Measurements from ENCODE around the gene CYLD. TPM values are rescaled to one million over a fixed set of nuclear protein-coding genes. Genes with fewer than 3 reads are reported as not detected.

CYLD gene
- total and polyA plus RNA-seq, 2 experiments from 2014 or later = 13.6 to 16.1 TPM

DNA sequence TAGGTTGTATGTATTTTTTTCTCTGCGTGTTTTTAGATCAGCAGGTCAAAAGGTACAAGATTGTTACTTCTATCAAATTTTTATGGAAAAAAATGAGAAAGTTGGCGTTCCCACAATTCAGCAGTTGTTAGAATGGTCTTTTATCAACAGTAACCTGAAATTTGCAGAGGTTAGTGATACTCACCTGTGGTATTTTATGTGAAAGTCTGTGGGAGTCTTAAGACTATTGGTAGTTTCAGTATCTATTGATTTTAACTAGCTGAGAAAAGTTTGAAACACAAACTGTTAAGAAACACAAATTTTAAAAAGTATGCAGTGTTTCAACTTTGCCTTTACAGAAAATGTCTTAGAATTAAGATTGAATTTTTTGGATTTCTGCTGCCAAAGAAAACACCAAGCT is 49.6 kb downstream of the CYLD start:
- H3K36me3 ChIP-seq = peaks cover 9% of the 10 kb centered on the region
- H3K27ac ChIP-seq = no peak overlapping the region
- H3K4me1 ChIP-seq (ENCODE audit: low read depth) = no peaks in the 10 kb centered on the region
- H3K27me3 ChIP-seq = no peaks in the 10 kb centered on the region
- TF ChIP-seq, protein P1, sequence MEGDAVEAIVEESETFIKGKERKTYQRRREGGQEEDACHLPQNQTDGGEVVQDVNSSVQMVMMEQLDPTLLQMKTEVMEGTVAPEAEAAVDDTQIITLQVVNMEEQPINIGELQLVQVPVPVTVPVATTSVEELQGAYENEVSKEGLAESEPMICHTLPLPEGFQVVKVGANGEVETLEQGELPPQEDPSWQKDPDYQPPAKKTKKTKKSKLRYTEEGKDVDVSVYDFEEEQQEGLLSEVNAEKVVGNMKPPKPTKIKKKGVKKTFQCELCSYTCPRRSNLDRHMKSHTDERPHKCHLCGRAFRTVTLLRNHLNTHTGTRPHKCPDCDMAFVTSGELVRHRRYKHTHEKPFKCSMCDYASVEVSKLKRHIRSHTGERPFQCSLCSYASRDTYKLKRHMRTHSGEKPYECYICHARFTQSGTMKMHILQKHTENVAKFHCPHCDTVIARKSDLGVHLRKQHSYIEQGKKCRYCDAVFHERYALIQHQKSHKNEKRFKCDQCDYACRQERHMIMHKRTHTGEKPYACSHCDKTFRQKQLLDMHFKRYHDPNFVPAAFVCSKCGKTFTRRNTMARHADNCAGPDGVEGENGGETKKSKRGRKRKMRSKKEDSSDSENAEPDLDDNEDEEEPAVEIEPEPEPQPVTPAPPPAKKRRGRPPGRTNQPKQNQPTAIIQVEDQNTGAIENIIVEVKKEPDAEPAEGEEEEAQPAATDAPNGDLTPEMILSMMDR (IDR thresholded peaks at IDR 0.05; ENCODE audit: low read depth, low read length) = no peak
- no peak overlapping the region for H3K4me3 ChIP-seq
- DNase-seq (ENCODE audit: low read depth in 1 of 2, low spot score in 1 of 2) = no peak
- peaks cover 3% of the 10 kb centered on the region for H3K9me3 ChIP-seq (ENCODE audit: low read depth)

DNA sequence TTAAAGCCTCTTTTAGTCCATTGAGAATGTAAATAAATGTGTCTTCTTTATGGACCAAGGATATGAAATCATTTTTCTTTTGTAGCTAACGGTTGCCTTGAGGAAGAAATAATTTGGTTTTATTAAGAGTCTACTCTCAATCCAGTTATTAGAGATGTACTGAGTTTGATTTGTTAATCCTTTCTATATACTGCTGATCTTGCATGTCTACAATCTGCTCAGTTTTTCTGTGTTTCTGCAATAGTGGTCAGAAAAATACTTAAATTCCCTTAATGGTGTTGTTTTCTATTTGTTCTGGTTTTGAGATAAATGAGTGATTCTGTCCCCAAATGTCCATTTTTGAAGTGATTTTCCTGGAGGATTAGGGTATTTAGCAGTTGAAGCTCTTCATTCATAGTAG is 54.9 kb downstream of the CYLD start:
- Histone ChIP-seq H3K27ac (no peak overlapping the region), H3K4me1 (ENCODE audit: low read depth) (no peaks in the 10 kb centered on the region), H3K27me3 (no peaks in the 10 kb centered on the region), H3K4me3 (no peak overlapping the region), H3K9me3 (ENCODE audit: low read depth) (no peaks in the 10 kb centered on the region), H3K36me3 (peaks cover 5% of the 10 kb centered on the region)
- no peak for DNase-seq (ENCODE audit: low read depth in 1 of 2, low spot score in 1 of 2)
- TF ChIP-seq, protein P1 (IDR thresholded peaks at IDR 0.05; ENCODE audit: low read depth, low read length) = no peak

DNA sequence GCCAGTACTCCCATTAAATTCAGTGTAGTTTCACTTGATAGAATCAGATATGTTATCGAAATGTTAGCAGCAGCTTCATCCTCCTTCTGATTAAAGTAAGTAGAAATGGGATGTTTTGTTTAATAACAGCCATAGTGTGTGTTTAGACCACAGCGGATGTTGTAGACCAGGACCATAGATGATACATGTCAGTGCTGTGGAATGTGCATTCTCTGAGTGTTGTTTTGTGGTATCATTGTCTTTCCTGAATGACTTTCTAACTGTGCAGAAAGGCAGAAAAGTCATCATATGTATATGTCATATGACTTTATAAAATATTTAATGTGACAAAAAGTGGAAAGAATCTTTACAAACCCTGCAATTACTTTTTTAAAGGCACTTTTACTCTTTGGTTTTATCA is 55.6 kb downstream of the CYLD start:
- Histone ChIP-seq H3K36me3 (peaks cover 4% of the 10 kb centered on the region), H3K27ac (no peak overlapping the region), H3K4me3 (no peak overlapping the region), H3K4me1 (ENCODE audit: low read depth) (no peaks in the 10 kb centered on the region), H3K9me3 (ENCODE audit: low read depth) (no peaks in the 10 kb centered on the region), H3K27me3 (no peaks in the 10 kb centered on the region)
- DNase-seq (ENCODE audit: low read depth in 1 of 2, low spot score in 1 of 2) = no peak
- TF ChIP-seq, protein P1 (IDR thresholded peaks at IDR 0.05; ENCODE audit: low read depth, low read length) = no peak

DNA sequence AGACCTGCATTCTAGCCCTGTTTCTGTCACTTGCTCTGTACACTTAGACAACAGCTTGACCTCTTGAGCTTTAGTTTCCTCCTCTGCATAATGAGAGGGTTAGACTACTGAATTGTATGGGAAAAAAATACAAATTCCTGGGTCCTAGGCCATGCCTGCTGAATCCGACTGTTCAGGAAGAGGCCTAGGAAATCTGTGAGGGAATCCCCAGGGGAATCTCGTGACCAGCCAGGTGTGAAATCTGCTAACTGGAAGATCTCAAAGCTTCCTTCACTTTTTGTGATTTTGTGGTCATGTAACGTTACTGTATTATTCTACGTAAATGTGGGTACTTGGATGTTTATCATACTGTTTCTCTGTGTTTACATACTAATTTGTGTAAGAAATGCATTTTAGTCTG is 58.2 kb downstream of the CYLD start:
- H3K4me3 ChIP-seq = no peak overlapping the region
- H3K9me3 ChIP-seq (ENCODE audit: low read depth) = no peaks in the 10 kb centered on the region
- TF ChIP-seq, protein P1 (IDR thresholded peaks at IDR 0.05; ENCODE audit: low read depth, low read length) = no peak
- no peaks in the 10 kb centered on the region for H3K4me1 ChIP-seq (ENCODE audit: low read depth)
- H3K27ac ChIP-seq = no peak overlapping the region
- H3K36me3 ChIP-seq = no peaks in the 10 kb centered on the region
- no peaks in the 10 kb centered on the region for H3K27me3 ChIP-seq
- no peak for DNase-seq (ENCODE audit: low read depth in 1 of 2, low spot score in 1 of 2)

DNA sequence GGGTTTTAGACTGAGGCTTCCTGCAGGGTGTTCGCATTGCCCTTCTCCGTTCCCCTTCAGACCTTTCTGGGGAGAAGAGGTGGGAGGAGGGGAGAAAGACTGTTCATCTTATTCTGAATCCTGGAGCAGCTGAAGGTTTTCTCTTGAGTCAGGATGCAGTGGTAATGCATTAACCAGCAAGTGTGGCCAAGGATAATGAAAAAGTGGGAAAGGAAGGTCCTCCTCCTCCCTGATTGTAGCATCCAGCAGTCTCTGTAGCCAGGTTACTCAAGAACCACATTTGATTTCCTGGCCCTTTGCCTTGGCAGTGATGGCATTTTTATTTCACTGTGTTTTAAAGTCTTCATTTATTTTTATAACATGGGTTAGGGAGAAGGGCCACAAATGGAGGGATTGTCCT is 59.1 kb downstream of the CYLD start:
- no peak overlapping the region for H3K4me3 ChIP-seq
- peaks cover 3% of the 10 kb centered on the region for H3K4me1 ChIP-seq (ENCODE audit: low read depth)
- no peaks in the 10 kb centered on the region for H3K27me3 ChIP-seq
- H3K27ac ChIP-seq = no peak overlapping the region
- no peaks in the 10 kb centered on the region for H3K36me3 ChIP-seq
- TF ChIP-seq, protein P1 (IDR thresholded peaks at IDR 0.05; ENCODE audit: low read depth, low read length) = no peak
- no peaks in the 10 kb centered on the region for H3K9me3 ChIP-seq (ENCODE audit: low read depth)
- no peak for DNase-seq (ENCODE audit: low read depth in 1 of 2, low spot score in 1 of 2)

DNA sequence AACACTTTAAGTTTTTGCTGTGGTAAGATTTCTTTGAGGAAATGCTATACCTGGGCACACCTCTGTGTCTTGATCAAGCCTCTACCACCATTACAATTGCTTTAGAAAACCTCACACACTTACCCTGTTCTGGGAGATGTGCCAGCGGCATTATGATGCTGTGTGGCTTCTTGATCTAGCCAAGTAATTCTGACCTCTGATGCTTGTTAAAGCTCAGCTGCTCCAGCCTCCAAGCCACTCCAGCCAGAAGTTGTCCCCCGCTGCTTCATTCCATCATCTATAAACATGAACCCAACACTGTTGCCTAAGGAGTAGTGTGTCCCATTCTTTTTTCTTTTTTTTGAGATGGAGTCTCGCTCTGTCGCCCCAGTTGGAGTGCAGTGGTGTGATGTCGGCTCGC is 60.1 kb downstream of the CYLD start:
- TF ChIP-seq, protein P1 (IDR thresholded peaks at IDR 0.05; ENCODE audit: low read depth, low read length) = no peak
- peaks cover 3% of the 10 kb centered on the region for H3K4me1 ChIP-seq (ENCODE audit: low read depth)
- no peak overlapping the region for H3K27ac ChIP-seq
- no peak overlapping the region for H3K4me3 ChIP-seq
- H3K9me3 ChIP-seq (ENCODE audit: low read depth) = no peaks in the 10 kb centered on the region
- peak in 1 of 2 donors; percentile 55 for DNase-seq (ENCODE audit: low read depth in 1 of 2, low spot score in 1 of 2)
- H3K27me3 ChIP-seq = no peaks in the 10 kb centered on the region
- no peaks in the 10 kb centered on the region for H3K36me3 ChIP-seq

All from cardiac muscle cell (in vitro differentiated cells and primary cell).